GM18526 (cell line): ENCODE measurements around the gene KRTAP4-1.

Experiments
- POLR2A ChIP-seq: IDR thresholded peaks from 3 replicates; pipeline ENCODE4 v1.6.1; 2011; ENCODE audit not compliant: insufficient read length; ENCODE audit errors: extremely low read depth

KRTAP4-1 gene

GRCh38 chr17:41185001-41185400, 290 bp upstream of the KRTAP4-1 start:
- TF ChIP-seq POLR2A: no peak

GRCh38 chr17:41178843-41179616, 5.7 kb downstream of the KRTAP4-1 start:
- TF ChIP-seq POLR2A: no peak

GRCh38 chr17:41178341-41178740, 6.4 kb downstream of the KRTAP4-1 start:
- no peak for TF ChIP-seq POLR2A

GRCh38 chr17:41177727-41178271, 6.9 kb downstream of the KRTAP4-1 start, which contains the start of gene KRTAP4-2:
TSS of gene KRTAP4-2 (minus strand) at chr17:41178221. CDS start at chr17:41178164, 57 bp downstream.
- TF ChIP-seq POLR2A: no peak

- TF ChIP-seq POLR2A: no peak
Measured at GRCh38 chr17:41176744-41177387, 7.8 kb downstream of the KRTAP4-1 start.

- TF ChIP-seq POLR2A: no peak
Measured at GRCh38 chr17:41171886-41172285, 12.8 kb downstream of the KRTAP4-1 start.

- no peak for TF ChIP-seq POLR2A
Measured at GRCh38 chr17:41168121-41168520, 16.6 kb downstream of the KRTAP4-1 start, which contains the start of gene KRTAP4-3. TSS of gene KRTAP4-3 (minus strand) at chr17:41168221. CDS start at chr17:41168172, 49 bp downstream.

GRCh38 chr17:41167561-41167960, 17.1 kb downstream of the KRTAP4-1 start:
- TF ChIP-seq POLR2A: no peak

- no peak for TF ChIP-seq POLR2A
Measured at GRCh38 chr17:41163828-41164227, 20.9 kb downstream of the KRTAP4-1 start.

- no peak for TF ChIP-seq POLR2A
Measured at GRCh38 chr17:41160648-41161047, 24.1 kb downstream of the KRTAP4-1 start, which contains the start of gene KRTAP4-4. TSS of gene KRTAP4-4 (minus strand) at chr17:41160748. CDS start at chr17:41160691, 57 bp downstream.

- TF ChIP-seq POLR2A: no peak
Measured at GRCh38 chr17:41153856-41154255, 30.9 kb downstream of the KRTAP4-1 start.

GRCh38 chr17:41151525-41151924, 33.2 kb downstream of the KRTAP4-1 start:
- no peak for TF ChIP-seq POLR2A

GRCh38 chr17:41150026-41150425, 34.7 kb downstream of the KRTAP4-1 start:
- no peak for TF ChIP-seq POLR2A

GRCh38 chr17:41149652-41149985, 35.1 kb downstream of the KRTAP4-1 start, which contains the start of gene KRTAP4-5:
TSS of gene KRTAP4-5 (minus strand) at chr17:41149825. CDS start at chr17:41149767, 58 bp downstream.
- no peak for TF ChIP-seq POLR2A

GRCh38 chr17:41147531-41148204, 37.0 kb downstream of the KRTAP4-1 start:
- TF ChIP-seq POLR2A: no peak
